Measurements from ENCODE around the gene LYPD4.

Gene LYPD4

GRCh38 chr19:41887711-41888382, 43.4 kb upstream of the LYPD4 start:
- DNase-seq (ENCODE audit: low read depth), result peak; percentile 40
- no peak for TF ChIP-seq CTCF (conservative IDR thresholded peaks at IDR 0.05; ENCODE audit: low read depth, low read length)
- H3K4me3 ChIP-seq (ENCODE audit: low read depth, low read length), result no peak overlapping the region

- no peak for TF ChIP-seq CTCF (conservative IDR thresholded peaks at IDR 0.05; ENCODE audit: low read depth, low read length)
- DNase-seq (ENCODE audit: low read depth), result no peak
- no peak overlapping the region for H3K4me3 ChIP-seq (ENCODE audit: low read depth, low read length)
These were observed 42.6 kb upstream of the LYPD4 start for GRCh38 chr19:41886761-41887710.

GRCh38 chr19:41883821-41884733, 39.6 kb upstream of the LYPD4 start:
- peak overlapping the region; percentile 94 for H3K4me3 ChIP-seq (ENCODE audit: low read depth, low read length)
- DNase-seq (ENCODE audit: low read depth), result peak; percentile 98
- TF ChIP-seq CTCF (conservative IDR thresholded peaks at IDR 0.05; ENCODE audit: low read depth, low read length), result peak; percentile 33

- no peak for TF ChIP-seq CTCF (conservative IDR thresholded peaks at IDR 0.05; ENCODE audit: low read depth, low read length)
- H3K4me3 ChIP-seq (ENCODE audit: low read depth, low read length), result peak overlapping the region; percentile 94
These were observed 39.0 kb upstream of the LYPD4 start for GRCh38 chr19:41883463-41883820.

GRCh38 chr19:41882568-41883462, 38.3 kb upstream of the LYPD4 start, which contains the start of gene ARHGEF1:
Gene ARHGEF1 (plus strand): TSS chr19:41883184. CDS start chr19:41888083, 4,899 bp downstream.
- DNase-seq (ENCODE audit: low read depth), result no peak
- TF ChIP-seq CTCF (conservative IDR thresholded peaks at IDR 0.05; ENCODE audit: low read depth, low read length), result no peak
- H3K4me3 ChIP-seq (ENCODE audit: low read depth, low read length), result peak within 1 kb of the TSS; percentile 94

More at GRCh38 chr19:41883463-41883820, 39.0 kb upstream of the LYPD4 start:
- no peak for DNase-seq (ENCODE audit: low read depth)

- TF ChIP-seq CTCF (conservative IDR thresholded peaks at IDR 0.05; ENCODE audit: low read depth, low read length), result no peak
- DNase-seq (ENCODE audit: low read depth), result no peak
- H3K4me3 ChIP-seq (ENCODE audit: low read depth, low read length), result no peak overlapping the region
These were observed 35.8 kb upstream of the LYPD4 start for GRCh38 chr19:41880329-41880708.

Data from choroid plexus epithelial cell (primary cell).